22Rv1 (cell line): ENCODE measurements around the gene LTN1.

ENCODE experiments used
- CTCF ChIP-seq: fragments of 450-650 bp; IDR thresholded peaks from 2 replicates; pipeline ENCODE4 v1.5.1; 2017; ENCODE audit warnings: mild to moderate bottlenecking
- ZFX ChIP-seq: fragments of 450-650 bp; IDR thresholded peaks from 2 replicates; pipeline ENCODE4 v1.6.1; 2017; ENCODE audit warnings: antibody characterized with exemption, borderline replicate concordance

- TF ChIP-seq CTCF (no peak), ZFX (no peak)
Measured at GRCh38 chr21:28903448-28903847, 89.2 kb downstream of the LTN1 start.
